K562 (cell line): Measurements from ENCODE around the gene BRAT1. TPM values are rescaled to one million over a fixed set of nuclear protein-coding genes. Genes with fewer than 3 reads are reported as not detected.
A peak's percentile ranks its signal among the peaks of the same experiment; 100 is the strongest.

Experiments used
- ATAC-seq: fragments of 200-7000 bp; cut with Tn5 transposase; 3 replicates; pipeline ENCODE4 v1.9.1; 2020; ENCODE audit warnings: moderate library complexity
- BruUV-seq: library from RNA; stranded (reverse); fragments of 400-500 nt; replicated peaks from 2 replicates; lab custom pipeline; 2021; lab: Mats Ljungman, UMichigan
- CTCF ChIA-PET: fragments of 300-600 bp; formaldehyde crosslinking; extraction: SDS; loops from one replicate; lab custom pipeline; 2021; ENCODE audit warnings: low intra/inter-chr PET ratio; lab: Yijun Ruan, JAX
- POLR2A ChIA-PET: fragments of 300-600, 350-650 bp; sonication (Branson Sonifier 250); formaldehyde crosslinking; extraction: SDS; loops from one replicate; lab custom pipeline; 2021; ENCODE audit warnings: antibody characterized with exemption, inconsistent platforms; lab: Yijun Ruan, JAX
- DNase-seq, 4 experiments: peaks; one replicate each; pipeline versions ENCODE4 v3.0.0 to v3.0.0-alpha.2; 2011 to 2018; ENCODE audit warnings: low spot score in 3 of 4, mixed read lengths in 3 of 4; ENCODE audit errors: extremely low read depth in 1 of 4
- FAIRE-seq: peaks from 2 replicates; lab custom pipeline; 2011; peaks lifted over from hg19 to GRCh38; lab: Jason Lieb, UNC
- H2AFZ ChIP-seq: 2 replicates; pipeline ENCODE4 v1.6.0; 2011; ENCODE audit warnings: low read depth, low read length, control low read depth, inconsistent platforms
- H3K27ac ChIP-seq: fragments of 200-600 bp; 3 replicates; pipeline ENCODE4 v1.8.0; 2011; ENCODE audit warnings: low read depth, mild to moderate bottlenecking, control low read depth, inconsistent platforms, low read length, moderate library complexity, mixed read lengths; ENCODE audit errors: extremely low read depth
- H3K27me3 ChIP-seq, 2 experiments: fragments of 300-600 bp in 1 of 2; 2 replicates in 1 of 2; 3 replicates in 1 of 2; pipeline versions ENCODE4 v1.6.0 to v1.8.0; 2011; ENCODE audit warnings: inconsistent platforms in 2 of 2, low read length in 2 of 2, mild to moderate bottlenecking in 1 of 2, mixed read lengths in 1 of 2, moderate library complexity in 1 of 2; ENCODE audit not compliant: control insufficient read depth in 2 of 2, insufficient read depth in 2 of 2
- H3K36me3 ChIP-seq: fragments of 300-600 bp; 3 replicates; pipeline ENCODE4 v1.8.0; 2011; ENCODE audit warnings: mild to moderate bottlenecking, low read length, inconsistent platforms; ENCODE audit not compliant: control insufficient read depth, insufficient read depth
- H3K4me1 ChIP-seq, 2 experiments: fragments of 200-600 bp in 1 of 2; replicated peaks in 1 of 2; 2 replicates in 1 of 2; 3 replicates in 1 of 2; pipeline versions ENCODE4 v1.5.1 to v1.8.0; 2011; ENCODE audit warnings: inconsistent platforms in 2 of 2, low read length in 2 of 2, mild to moderate bottlenecking in 1 of 2, mixed read lengths in 1 of 2, moderate library complexity in 1 of 2; ENCODE audit not compliant: control insufficient read depth in 2 of 2, insufficient read depth in 2 of 2
- H3K4me2 ChIP-seq: 2 replicates; pipeline ENCODE4 v1.6.1; 2011; ENCODE audit warnings: low read length, control low read depth, inconsistent platforms, mixed read lengths; ENCODE audit not compliant: insufficient read depth
- H3K4me3 ChIP-seq: fragments of 200-600 bp; sonication (generic), shearing (Covaris generic); 2 replicates; pipeline ENCODE4 v1.5.1; 2016; ENCODE audit warnings: control low read depth, inconsistent platforms
- H3K79me2 ChIP-seq: fragments of 200-600 bp; 3 replicates; pipeline ENCODE4 v1.8.0; 2011; ENCODE audit warnings: low read length, inconsistent platforms; ENCODE audit not compliant: control insufficient read depth, insufficient read depth
- H3K9ac ChIP-seq, 2 experiments: 2 replicates each; pipeline versions ENCODE4 v1.6.0 to v1.6.1; 2011; ENCODE audit warnings: low read depth in 2 of 2, low read length in 2 of 2, control low read depth in 1 of 2, inconsistent platforms in 1 of 2, mild to moderate bottlenecking in 1 of 2, mixed read lengths in 1 of 2; ENCODE audit not compliant: insufficient read depth in 1 of 2
- H3K9me1 ChIP-seq: one replicate; pipeline ENCODE4 v1.6.0; 2011; ENCODE audit warnings: inconsistent platforms, mild to moderate bottlenecking, low read length, moderate library complexity; ENCODE audit not compliant: control insufficient read depth, insufficient read depth
- H3K9me3 ChIP-seq: replicated peaks from 2 replicates; pipeline ENCODE4 v1.5.1; 2011; ENCODE audit warnings: low read depth, low read length, inconsistent platforms; ENCODE audit not compliant: control insufficient read depth, insufficient read depth
- H4K20me1 ChIP-seq: replicated peaks from 2 replicates; pipeline ENCODE4 v1.6.1; 2011; ENCODE audit warnings: low read length, inconsistent platforms, mixed read lengths; ENCODE audit not compliant: control insufficient read depth, insufficient read depth
- ARID3B ChIP-seq: fragments of 250-450 bp; sonication (Bioruptor Pico); IDR thresholded peaks from 2 replicates; pipeline ENCODE4 v1.4.0; 2020; ENCODE audit warnings: borderline replicate concordance
- BCL6 ChIP-seq: fragments of 250-450 bp; sonication (Bioruptor Pico); IDR thresholded peaks from 2 replicates; pipeline ENCODE4 v1.4.0; 2020
- KDM2B ChIP-seq: fragments of 250-450 bp; sonication (Bioruptor Pico); IDR thresholded peaks from 2 replicates; pipeline ENCODE4 v1.8.0; 2021; ENCODE audit warnings: mild to moderate bottlenecking, moderate library complexity
- KLF1 ChIP-seq: fragments of 450-650 bp; IDR thresholded peaks from 2 replicates; pipeline ENCODE4 v1.6.1; 2016; ENCODE audit warnings: missing genetic modification characterization, missing compliant biosample characterization
- LCOR ChIP-seq: sonication (generic); formaldehyde crosslinking; IDR thresholded peaks from 2 replicates; pipeline ENCODE4 v1.8.0; 2022; ENCODE audit warnings: mild to moderate bottlenecking, missing genetic modification reagents
- POLR2B ChIP-seq: fragments of 450-650 bp; IDR thresholded peaks from 2 replicates; pipeline ENCODE4 v1.6.1; 2018; ENCODE audit warnings: low read depth; ENCODE audit not compliant: partially characterized antibody
- PURB ChIP-seq: sonication (generic); formaldehyde crosslinking; IDR thresholded peaks from 2 replicates; pipeline ENCODE4 v1.9.0; 2021; ENCODE audit warnings: low read depth, mild to moderate bottlenecking, missing genetic modification reagents
- SPI1 ChIP-seq: IDR thresholded peaks from 2 replicates; pipeline ENCODE4 v1.6.1; 2011; ENCODE audit warnings: low read depth, low read length, control low read depth, borderline replicate concordance
- SRSF7 ChIP-seq: fragments of 200-400 bp; formaldehyde crosslinking; optimal IDR thresholded peaks from 2 replicates; pipeline ENCODE3; 2017; ENCODE audit warnings: mild to moderate bottlenecking, low read depth, low read length
- ZNF134 ChIP-seq: fragments of 250-450 bp; sonication (Bioruptor Pico); conservative IDR thresholded peaks from 2 replicates; pipeline ENCODE4 v1.4.0; 2020
- WGBS: fragments of 100-300 bp; shearing (Covaris generic); methylation state at CpG from one replicate; pipeline ENCODE4 v1.1.6; 2016; ENCODE audit warnings: low coverage, mixed read lengths; ENCODE audit not compliant: insufficient coverage; ENCODE audit errors: missing lambda C conversion rate; 5-methylcytosine and 5-hydroxymethylcytosine counted together
- in situ Hi-C: fragments of 300-500 bp; cut with MboI; formaldehyde crosslinking; loops from 4 replicates; pipeline ENCODE4 v1.15.0; 2018; ENCODE audit warnings: inconsistent platforms, mixed read lengths
- intact Hi-C: fragments of 100-400 bp; cut with micrococcal nuclease; formaldehyde crosslinking; loops from 2 replicates; pipeline ENCODE4 v1.14.2; 2022
- polyA plus RNA-seq, 8 experiments: library from polyadenylated mRNA; depleted of rRNA in 4 of 8; stranded (reverse) in 5 of 8; unstranded in 3 of 8; fragments of >200 nt; fragmentation: Nextera tagmentation in 2 of 8; fragmentation: Illumina TruSeq in 1 of 8; extraction: Ambion mirVana in 2 of 8; extraction: Trizol in 1 of 8; gene quantifications; 2 replicates each; pipeline versions ENCODE4 v1.2.1 to v1.2.3, GENCODE V29; 2011 to 2014; ENCODE audit warnings: inconsistent platforms in 1 of 8, missing spikeins in 1 of 8
- total RNA-seq, 7 experiments: library from RNA; depleted of rRNA in 6 of 7; stranded (reverse); fragments of >200 nt in 6 of 7; fragmentation: Illumina TruSeq in 2 of 7; extraction: Trizol in 2 of 7; gene quantifications; 2 replicates each; pipeline versions ENCODE4 v1.2.1 to v1.2.3, GENCODE V29; 2011 to 2021; ENCODE audit warnings: low replicate concordance in 1 of 7
- TF ChIP-seq, protein P1 (sequence below): sonication (generic); formaldehyde crosslinking; IDR thresholded peaks from 2 replicates; pipeline ENCODE4 v1.9.0; 2022; ENCODE audit warnings: mild to moderate bottlenecking, missing genetic modification reagents
- TF ChIP-seq, protein P2 (sequence below): fragments of 250-450 bp; sonication (Bioruptor Pico); IDR thresholded peaks from 2 replicates; pipeline ENCODE4 v1.8.0; 2022; ENCODE audit warnings: moderate library complexity, mild to moderate bottlenecking, inconsistent platforms
- TF ChIP-seq, protein P3 (sequence below): fragments of 450-650 bp; formaldehyde crosslinking; IDR thresholded peaks from 2 replicates; pipeline ENCODE4 v1.4.0; 2020; ENCODE audit warnings: mild to moderate bottlenecking, mixed read lengths

The BRAT1 gene
- total and polyA plus RNA-seq, 9 of the 15 experiments (the other 6 are each of a cell fraction or from before 2014, with no cell fraction given) = 0.13 to 49.6 (median 10.5) TPM

GRCh38 chr7:2571409-2571808 is 16.1 kb upstream of the BRAT1 start:
- Histone ChIP-seq H3K27ac (no peak overlapping the region), H3K9me3 (no peaks in the 10 kb centered on the region), H4K20me1 (peaks cover 12% of the 10 kb centered on the region), H3K79me2 (no peaks in the 10 kb centered on the region), H3K9me1 (no peaks in the 10 kb centered on the region), H2AFZ (peak overlapping the region; percentile 44; the same call in 1 of the 2 replicates), H3K4me3 (no peak overlapping the region), H3K4me2 (no peak overlapping the region), H3K36me3 (peaks cover 9% of the 10 kb centered on the region; the same call in 1 of the 3 replicates), H3K27me3 (no peaks in the 10 kb centered on the region), H3K4me1 (peaks cover 12 to 19% of the 10 kb centered on the region in 2 experiments; a peak in 4 of 5 replicates), H3K9ac (peak overlapping the region in 1 of 2 experiments; percentile 46; a peak in 1 of 4 replicates)
- DNase-seq (no peak), FAIRE-seq (peak; percentile 66), ATAC-seq (no peak)
- ChIA-PET POLR2A (interaction anchor here (0.6 to 1.1 kb wide), 2 partner anchors 72 to 171 kb away, joined by 3 read pairs; no protein-coding TSS in a partner anchor), CTCF (no interaction called here)
- 53% methylated on average over 15 of the region's 15 CpGs for WGBS
- in situ Hi-C loops = no loop called here
- intact Hi-C loops = no loop called here
- TF ChIP-seq, protein P1, sequence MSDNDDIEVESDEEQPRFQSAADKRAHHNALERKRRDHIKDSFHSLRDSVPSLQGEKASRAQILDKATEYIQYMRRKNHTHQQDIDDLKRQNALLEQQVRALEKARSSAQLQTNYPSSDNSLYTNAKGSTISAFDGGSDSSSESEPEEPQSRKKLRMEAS = peak; percentile 54; the same call in 1 of the 2 replicates
- TF ChIP-seq KDM2B = no peak
- TF ChIP-seq LCOR = no peak
- no peak for TF ChIP-seq POLR2B
- BruUV-seq = no TSS peak

DNA sequence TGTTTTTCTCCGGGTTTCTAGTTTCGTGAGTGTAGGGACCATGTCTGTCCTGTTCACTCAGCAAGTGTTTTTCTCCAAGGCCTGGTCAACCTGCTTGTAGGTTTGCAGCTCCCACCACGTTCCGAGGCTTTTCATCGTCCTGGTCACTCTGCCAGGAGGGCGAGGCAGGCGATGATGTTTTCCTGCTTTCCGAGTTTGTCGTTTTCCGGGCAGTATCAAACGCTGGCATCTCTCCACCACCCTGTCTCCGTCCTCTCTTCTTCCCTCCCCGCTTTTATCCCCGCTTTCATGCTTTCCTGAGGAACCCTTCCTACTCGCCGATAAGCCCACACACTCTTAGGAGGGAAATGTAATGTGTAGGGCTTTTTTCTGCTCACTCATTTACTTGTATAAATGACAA is 14.7 kb upstream of the BRAT1 start:
- ChIA-PET CTCF (no interaction called here), POLR2A (interaction anchor here (1.0 kb wide), 1 partner anchor 16 kb away, joined by 3 read pairs; no protein-coding TSS in a partner anchor)
- Histone ChIP-seq H3K4me1 (peaks cover 12 to 15% of the 10 kb centered on the region in 2 experiments; a peak in 4 of 5 replicates), H3K4me3 (no peak overlapping the region), H3K9me1 (no peaks in the 10 kb centered on the region), H3K4me2 (no peak overlapping the region), H3K27ac (no peak overlapping the region), H3K27me3 (no peaks in the 10 kb centered on the region), H3K9me3 (no peaks in the 10 kb centered on the region), H3K9ac (no peak overlapping the region), H2AFZ (no peak overlapping the region), H3K36me3 (peaks cover 9% of the 10 kb centered on the region; the same call in 2 of the 3 replicates), H3K79me2 (no peaks in the 10 kb centered on the region), H4K20me1 (peaks cover 12% of the 10 kb centered on the region)
- ATAC-seq = no peak
- intact Hi-C loops (no loop called here), in situ Hi-C loops (no loop called here)
- no TSS peak for BruUV-seq
- no peak for FAIRE-seq
- 93% methylated on average over 7 of the region's 16 CpGs for WGBS
- no peak for DNase-seq
- TF ChIP-seq KLF1 (no peak), SRSF7 (no peak), SPI1 (no peak), PURB (CRISPR knock-in tag) (no peak), BCL6 (CRISPR knock-in tag) (no peak), ZNF134 (CRISPR knock-in tag) (no peak), ARID3B (no peak)
- TF ChIP-seq, protein P2, sequence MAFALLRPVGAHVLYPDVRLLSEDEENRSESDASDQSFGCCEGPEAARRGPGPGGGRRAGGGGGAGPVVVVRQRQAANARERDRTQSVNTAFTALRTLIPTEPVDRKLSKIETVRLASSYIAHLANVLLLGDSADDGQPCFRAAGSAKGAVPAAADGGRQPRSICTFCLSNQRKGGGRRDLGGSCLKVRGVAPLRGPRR = no peak
- TF ChIP-seq, protein P3, sequence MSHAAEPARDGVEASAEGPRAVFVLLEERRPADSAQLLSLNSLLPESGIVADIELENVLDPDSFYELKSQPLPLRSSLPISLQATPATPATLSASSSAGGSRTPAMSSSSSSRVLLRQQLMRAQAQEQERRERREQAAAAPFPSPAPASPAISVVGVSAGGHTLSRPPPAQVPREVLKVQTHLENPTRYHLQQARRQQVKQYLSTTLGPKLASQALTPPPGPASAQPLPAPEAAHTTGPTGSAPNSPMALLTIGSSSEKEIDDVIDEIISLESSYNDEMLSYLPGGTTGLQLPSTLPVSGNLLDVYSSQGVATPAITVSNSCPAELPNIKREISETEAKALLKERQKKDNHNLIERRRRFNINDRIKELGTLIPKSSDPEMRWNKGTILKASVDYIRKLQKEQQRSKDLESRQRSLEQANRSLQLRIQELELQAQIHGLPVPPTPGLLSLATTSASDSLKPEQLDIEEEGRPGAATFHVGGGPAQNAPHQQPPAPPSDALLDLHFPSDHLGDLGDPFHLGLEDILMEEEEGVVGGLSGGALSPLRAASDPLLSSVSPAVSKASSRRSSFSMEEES (CRISPR knock-in tag) = no peak
